LNCAP (cell line): ENCODE results near the gene RPEL1.
"Not testable (repeated sequence)": the region's sequence is repeated elsewhere in the genome, so short reads cannot be mapped to it uniquely, and the experiment has no call there.

Experiments used
- TF ChIP-seq, protein P1 (sequence below): fragments of 450-650 bp; IDR thresholded peaks from 2 replicates; pipeline ENCODE4 v1.5.1; 2017; ENCODE audit warnings: mild to moderate bottlenecking

Gene RPEL1

DNA sequence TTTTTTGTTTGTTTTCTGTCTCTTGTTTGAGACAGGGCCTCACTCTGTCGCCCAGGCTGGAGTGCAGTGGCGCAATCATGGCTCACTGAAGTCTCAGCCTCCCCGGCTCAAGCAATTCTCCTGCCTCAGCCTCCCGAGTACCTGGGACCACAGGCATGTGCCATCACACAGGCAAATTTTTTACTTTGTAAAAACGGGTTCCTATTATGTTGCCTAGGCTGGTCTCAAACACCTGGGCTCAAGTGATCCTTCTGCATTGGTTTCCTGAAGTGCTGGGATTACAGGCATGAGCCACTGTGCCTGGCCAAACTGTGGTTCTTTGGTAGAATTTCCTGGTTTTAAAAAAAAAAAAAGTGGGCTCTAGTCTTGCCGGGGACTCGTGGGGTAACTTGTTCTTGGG is at the start of gene RPEL1:
RPEL1 (plus strand) TSS at position 301 of the 400 bp plus-strand sequence. CDS start 110 bp downstream, outside the sequence.
- TF ChIP-seq, protein P1, sequence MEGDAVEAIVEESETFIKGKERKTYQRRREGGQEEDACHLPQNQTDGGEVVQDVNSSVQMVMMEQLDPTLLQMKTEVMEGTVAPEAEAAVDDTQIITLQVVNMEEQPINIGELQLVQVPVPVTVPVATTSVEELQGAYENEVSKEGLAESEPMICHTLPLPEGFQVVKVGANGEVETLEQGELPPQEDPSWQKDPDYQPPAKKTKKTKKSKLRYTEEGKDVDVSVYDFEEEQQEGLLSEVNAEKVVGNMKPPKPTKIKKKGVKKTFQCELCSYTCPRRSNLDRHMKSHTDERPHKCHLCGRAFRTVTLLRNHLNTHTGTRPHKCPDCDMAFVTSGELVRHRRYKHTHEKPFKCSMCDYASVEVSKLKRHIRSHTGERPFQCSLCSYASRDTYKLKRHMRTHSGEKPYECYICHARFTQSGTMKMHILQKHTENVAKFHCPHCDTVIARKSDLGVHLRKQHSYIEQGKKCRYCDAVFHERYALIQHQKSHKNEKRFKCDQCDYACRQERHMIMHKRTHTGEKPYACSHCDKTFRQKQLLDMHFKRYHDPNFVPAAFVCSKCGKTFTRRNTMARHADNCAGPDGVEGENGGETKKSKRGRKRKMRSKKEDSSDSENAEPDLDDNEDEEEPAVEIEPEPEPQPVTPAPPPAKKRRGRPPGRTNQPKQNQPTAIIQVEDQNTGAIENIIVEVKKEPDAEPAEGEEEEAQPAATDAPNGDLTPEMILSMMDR = not testable (repeated sequence)

DNA sequence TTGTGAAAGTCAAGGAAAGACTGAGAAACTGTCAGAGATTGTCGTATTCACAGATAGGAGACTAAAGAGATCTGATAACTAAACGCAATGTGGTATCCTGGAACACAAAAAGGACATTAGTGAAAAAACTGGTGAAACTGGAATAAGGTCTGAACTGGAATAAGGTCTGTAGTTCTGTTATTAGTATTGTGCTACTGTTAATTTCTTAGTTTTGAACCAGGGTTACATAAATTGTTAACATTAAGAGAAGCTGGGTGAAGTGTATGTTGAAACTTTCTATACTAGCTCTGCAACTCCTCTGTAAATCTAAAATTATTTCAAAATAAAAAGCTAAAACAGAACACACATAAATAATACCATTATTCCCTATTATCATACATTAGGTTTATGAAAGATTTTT is 49.2 kb upstream of the RPEL1 start:
- TF ChIP-seq, protein P1 = no peak

DNA sequence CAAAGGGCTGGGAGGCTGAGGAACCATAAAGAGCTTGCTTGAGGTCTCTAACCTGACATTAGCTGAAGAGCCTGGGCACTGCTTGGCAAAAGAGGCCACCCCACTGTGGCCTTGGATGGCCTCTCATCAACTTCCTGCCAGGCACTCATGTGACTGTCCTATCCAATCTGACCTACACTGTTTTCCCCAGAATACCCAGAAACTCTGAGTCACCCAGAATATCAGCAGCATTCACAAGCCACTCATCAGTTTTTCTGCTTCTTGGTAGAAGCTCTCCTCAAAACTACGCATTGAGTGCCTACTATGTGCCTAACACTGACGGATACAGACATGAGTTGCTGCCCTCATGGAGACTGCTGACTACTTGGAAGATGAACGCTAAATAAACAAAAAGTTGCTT is 48.5 kb upstream of the RPEL1 start:
- TF ChIP-seq, protein P1 = no peak

DNA sequence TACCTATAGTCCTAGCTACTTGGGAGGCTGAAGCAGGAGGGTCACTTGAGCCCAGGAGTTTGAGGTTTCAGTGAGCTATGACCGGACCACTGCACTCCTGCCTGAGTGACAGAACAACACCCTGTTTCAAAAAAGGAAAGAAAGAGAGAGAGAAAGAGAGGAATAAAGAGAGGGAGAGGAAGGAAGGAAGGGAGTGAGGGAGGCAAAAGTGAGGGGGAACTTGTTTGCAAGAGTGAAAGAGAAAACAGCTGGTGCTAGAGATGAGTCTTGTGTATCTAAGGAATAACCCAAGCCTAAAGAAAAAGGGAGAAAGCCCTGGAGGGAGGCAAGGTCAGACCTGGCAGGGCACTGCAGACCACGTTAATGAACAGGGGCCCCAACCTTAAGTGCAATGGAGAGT is 47.8 kb upstream of the RPEL1 start:
- TF ChIP-seq, protein P1 = no peak

DNA sequence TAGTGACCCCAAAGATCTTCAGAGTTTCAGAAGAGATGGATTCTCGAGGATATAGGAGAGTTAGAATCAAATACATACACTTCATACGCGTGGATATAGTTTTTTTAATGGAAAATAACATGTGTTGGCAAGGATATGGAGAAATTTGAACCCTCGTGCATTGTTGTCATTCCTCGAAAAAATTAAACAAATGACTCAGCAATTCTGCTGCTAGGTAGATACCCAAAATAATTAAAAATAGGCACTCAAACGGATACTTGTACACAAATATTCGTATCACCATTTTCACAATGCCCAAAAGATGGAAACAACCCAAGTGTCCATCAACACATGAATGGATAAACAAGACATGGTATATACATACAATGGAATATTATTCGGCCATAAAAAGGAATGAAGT is 47.0 kb upstream of the RPEL1 start:
- TF ChIP-seq, protein P1 = no peak

DNA sequence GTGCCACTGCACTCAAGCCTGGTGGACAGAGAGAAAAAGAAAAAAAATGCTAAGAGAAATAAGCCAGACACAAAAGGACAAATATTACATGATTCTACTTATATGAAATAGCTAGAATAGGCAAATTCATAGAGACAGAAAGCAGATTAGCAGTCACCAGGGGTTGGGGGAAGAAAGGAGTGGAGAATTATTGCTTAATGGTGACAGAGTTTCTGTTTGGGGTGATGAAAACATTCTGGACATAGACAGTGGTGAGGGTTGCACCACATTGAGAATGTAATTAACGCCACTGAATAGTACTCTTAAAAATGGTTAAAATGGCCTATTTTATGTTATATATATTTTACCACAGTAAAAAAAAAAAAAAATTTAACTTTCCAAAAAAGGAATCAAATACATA is 46.2 kb upstream of the RPEL1 start:
- TF ChIP-seq, protein P1 = no peak

DNA sequence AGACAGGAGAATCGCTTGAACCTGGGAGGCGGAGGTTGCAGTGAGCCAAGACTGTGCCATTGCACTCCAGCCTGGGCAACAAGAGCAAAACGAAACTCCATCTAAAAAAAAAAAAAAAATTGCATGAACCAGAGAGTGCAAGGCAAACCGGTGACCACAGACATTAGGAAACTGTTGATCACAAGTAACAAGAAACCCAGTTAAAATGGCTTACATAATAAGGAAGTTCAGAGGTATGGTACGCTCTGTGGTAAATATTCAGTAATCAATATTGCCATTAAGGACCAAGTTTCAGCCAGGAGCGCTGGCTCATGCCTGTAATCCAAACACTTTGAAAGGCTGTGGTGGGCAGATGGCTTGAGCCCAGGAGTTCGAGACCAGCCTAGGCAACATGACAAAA is 43.4 kb upstream of the RPEL1 start:
- TF ChIP-seq, protein P1 = no peak

DNA sequence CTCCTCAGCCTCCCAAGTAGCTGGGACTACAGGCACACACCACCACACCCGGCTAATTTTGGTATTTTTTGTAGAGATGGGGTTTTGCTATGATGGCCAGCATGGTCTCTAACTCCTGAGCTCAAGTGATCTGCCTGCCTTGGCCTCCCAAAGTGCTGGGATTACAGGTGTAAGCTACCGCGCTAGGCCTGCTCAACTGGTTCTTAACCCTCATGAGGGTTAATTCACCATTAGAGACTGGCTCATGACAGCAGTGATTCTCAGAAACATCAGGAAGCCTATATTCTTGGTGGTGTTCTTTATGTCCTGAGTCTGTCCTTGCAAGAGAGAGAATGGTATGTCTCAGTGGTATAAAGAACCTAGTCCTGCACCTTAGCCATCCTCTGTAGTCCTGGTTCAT is 42.2 kb upstream of the RPEL1 start:
- TF ChIP-seq, protein P1 = no peak
